ENCODE measurements around the gene MGP.

MGP gene

DNA sequence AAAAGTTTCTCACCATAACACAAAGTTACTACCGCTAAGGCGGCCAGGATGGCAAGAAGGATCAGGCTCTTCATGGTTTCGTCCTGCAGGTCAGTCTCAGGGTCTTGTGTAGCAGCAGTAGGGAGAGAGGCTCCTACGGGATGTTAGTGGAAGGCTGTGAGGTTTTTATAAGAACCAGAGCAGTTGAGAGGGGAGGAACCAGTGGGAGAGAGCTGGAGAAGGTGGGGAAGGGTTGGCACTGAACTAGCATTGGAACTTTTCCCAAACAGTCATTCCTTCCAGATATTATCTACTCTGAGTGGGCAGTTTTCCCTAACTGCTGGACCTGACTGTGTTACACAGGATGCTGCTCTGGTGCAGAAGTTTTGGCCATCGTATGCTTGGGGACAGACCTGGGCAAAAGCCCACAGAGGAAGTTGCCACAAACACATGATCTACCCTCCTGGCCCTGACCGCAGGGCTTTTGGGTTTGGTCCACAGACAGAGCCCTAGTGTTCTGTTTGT is at the start of gene MGP:
Gene MGP, minus strand, starts transcription at position 137 of the 504 bp plus-strand sequence. Its CDS starts 63 bp downstream, at position 74.
- no peak for DNase-seq

DNA sequence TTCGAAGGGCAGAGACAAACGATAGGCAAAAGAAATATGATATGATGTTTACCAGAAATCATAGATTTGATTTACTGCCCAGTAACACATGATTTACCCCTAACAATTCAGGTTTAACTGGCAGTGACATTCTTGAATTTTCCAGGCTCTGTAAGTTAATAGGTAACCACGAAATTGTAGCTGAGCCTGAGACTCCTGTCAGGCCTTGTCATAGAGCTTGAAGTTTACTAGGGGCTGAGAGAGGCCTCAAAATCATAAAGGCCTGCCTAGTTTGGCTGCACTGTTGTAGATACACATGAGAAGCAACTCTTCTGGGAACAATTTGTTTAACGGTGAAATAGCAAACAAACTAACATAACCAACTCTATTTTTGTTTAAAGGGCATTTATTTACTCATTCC is 49.4 kb upstream of the MGP start:
- no peak for DNase-seq

DNA sequence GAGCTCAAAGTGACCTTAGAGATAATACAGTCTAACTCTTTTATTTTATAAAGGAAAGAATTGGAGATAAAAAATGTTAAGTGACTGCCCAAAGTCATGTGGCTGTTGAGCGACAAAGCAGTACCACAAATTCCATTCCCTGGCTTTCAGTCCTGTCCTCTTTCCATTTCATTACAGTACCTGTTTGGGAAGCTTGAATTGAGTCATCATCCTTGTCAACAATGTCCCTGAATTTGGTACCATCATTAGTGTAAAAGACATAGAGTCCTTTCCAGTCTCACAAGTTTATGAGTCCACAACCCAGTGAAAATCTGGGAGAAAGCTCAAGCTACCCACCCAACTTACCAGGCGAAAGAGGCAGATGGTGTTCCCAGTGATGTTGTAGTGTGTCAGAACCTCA is 48.9 kb upstream of the MGP start:
- no peak for DNase-seq

DNA sequence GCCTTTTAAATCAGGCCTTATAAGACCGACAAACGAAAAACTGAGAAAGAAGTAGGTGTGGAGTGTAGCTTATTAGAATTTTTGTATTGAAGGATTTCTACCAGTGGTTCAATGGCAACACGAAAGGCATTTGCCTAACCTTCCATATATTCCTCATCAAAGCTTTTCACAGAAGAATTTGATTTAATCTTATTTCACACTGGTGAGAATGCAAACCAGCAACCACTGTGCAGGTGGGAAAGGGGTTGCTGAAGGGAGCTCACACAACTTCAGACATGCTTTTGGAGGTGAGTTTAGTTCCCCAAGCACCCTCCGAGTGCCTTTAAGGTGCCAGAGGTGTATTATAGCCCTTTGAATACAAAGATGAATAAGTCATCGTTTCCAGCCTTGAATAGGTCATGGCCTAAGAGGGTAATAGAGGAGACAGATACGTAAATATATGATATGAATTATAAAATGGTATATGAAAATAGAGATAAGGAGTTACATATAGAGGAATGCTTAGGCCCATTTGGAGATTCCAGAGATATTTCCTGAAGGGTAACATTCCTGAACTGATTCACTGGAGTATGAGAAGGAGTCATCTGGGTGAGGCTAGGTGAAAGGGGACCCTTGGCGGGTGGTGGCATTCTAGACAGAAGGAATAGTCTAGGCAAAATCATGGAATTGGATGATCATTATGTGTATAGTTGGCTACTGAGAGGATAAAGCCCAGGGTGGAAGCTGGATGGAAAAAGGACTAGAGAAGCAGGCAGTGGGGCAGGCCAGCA is 46.3 kb upstream of the MGP start:
- no peak for DNase-seq

DNA sequence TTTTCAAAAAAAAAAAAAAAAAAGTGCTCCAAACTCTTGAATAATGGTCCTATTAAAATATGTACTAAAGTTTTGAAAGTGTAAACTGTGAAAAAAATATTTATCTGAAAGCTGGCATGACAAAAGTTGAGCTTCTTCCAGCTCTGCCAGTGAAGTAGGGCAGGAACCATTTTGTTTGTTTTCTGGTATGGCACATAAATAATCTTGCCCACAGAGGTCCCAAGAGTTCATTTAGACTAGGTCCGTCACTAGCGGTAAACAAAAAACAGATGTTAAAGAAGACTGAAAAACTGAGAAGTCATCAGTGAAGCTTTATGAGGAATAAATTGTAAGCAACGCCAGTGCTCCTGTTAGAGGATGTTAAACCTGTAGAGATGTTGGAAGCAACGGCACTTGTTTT is 45.7 kb upstream of the MGP start:
- DNase-seq: no peak

DNA sequence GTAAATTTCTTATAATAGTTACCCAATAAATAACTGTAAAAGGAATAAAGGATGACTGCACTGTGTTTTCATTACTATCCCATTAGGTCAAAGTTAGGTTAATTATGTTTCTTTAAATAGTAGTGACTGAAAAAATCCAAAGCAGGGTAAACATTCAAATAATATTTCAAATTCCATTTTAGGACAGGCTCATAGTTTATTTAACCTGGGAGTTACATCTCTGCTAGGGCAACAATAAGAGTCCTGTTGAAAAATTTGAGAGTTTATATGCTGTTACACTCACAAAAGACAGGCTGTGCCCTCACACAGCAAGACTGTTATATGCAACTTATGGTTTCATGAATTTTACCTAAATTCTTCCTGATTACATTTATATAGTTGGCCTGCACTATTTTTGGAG is 44.6 kb upstream of the MGP start:
- no peak for DNase-seq

DNA sequence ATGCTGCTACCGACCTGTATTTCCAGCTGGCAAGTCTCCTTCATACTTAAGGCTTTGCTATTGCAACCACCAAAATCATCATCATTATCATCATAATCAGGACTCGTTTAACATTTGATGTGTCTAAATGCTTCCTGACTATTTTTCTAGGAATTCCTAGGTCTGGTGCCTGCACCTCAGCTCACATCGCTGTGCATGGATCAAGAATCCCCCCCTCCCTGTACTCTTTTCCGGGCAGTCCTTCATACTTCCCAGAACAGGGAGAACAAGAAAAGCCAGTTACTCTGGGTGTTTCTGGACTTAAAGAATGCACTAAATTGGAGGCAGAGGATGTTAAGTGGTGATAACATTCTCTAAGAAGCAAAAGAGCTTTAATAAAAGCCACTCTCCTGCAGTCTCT is 43.3 kb upstream of the MGP start:
- no peak for DNase-seq

DNA sequence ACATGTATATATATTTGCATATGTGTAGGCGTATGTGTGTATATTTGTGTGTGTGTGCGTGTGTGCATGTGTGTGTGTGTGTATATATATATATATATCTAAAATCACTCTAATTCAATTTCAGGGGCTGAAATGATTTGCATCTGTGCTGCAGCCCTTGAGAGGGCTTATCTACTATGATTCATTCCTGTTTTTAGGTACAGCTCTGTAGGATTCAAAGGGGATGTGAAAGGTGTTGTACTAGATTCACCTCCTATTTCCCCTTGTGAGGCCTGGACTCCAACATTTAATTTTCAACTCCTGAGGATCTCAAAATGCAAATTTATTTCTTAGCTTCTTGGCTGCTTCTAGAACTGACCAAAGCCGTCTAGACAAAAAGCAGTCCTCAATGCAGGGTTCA is 41.6 kb upstream of the MGP start:
- no peak for DNase-seq

DNA sequence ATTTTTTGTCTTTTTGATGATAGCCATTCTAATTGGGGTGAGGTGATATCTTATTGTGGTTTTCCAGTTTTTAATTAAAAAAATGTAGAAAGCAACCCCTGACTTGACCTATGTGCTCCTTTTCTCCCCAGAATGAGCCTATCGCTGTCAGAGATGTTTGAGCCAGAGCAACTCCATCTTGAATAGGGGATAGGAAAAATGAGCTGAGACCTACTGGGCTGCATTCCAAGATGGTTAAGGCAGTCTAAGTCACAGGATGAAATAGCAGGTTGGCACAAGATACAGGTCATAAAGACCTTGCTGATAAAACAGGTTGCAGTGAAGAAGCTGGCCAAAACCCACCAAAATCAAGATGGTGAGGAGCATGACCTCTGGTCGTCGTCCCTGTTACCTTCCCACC is 38.9 kb upstream of the MGP start:
- DNase-seq: no peak

DNA sequence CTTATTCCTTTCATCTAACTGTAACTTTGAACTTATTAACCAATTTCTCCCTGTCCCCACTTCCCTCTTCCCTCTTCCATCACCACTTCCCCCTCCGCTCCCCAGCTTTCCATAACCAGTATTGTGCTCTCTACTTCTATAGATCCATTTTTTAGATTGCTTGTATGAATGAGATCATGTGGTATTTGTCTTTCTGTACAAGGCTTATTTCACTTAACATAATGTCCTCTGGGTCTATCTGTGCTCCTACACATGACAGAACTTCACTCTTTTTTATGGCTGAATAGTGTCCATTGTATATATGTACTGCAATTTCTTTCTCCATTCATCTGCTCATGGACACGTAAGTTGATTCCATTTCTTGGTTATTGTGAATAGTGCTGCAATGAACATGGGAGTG is 38.3 kb upstream of the MGP start:
- DNase-seq: no peak

DNA sequence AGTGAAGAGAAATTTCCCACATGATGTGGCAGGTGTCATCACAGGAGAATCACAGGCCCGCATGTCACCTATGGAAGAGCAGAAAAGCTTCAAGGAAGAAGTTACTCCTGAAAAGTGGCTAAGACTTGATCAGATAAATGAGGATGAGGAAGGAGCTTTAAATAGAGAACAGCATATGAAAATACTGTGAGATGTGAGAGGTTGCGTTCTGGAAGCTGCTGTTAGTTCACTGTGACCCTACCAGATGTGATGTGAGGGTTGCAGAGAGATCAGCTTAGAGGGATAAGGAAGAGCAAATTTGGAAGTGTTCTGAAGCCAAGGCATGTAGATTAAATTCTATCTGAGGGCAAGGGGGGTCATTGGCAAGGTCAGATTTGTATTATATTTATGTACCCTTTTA is 35.6 kb upstream of the MGP start:
- no peak for DNase-seq

DNA sequence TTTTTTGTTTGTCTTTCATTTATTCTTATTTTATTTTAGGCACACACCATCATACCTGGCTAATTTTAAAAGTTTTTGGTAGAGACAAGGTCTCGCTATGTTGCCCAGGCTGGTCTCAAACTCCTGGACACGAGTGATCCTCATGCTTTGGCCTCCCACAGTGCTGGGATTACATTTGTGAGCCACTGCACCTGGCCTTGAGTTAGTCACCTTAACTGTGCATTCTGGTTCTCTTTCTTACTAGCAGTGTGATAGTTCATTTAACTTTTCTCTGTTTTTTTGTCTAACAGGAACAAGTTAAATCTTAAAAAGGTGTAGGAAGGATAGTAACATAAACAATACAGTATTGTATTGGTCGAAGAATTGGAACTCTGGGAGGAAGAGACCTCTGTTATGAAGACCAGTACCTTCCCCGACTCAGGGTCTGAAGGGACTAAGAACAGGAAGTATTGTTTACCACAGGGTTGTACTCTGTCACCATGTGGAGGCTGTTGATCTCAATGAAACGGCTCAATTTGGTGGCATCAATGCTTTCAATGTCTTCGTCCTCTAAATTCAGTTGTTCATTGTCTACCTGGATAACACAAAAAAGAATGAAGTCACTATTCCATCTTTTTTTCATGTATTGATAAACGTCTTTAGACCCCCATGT is 34.9 kb upstream of the MGP start:
- no peak for DNase-seq

DNA sequence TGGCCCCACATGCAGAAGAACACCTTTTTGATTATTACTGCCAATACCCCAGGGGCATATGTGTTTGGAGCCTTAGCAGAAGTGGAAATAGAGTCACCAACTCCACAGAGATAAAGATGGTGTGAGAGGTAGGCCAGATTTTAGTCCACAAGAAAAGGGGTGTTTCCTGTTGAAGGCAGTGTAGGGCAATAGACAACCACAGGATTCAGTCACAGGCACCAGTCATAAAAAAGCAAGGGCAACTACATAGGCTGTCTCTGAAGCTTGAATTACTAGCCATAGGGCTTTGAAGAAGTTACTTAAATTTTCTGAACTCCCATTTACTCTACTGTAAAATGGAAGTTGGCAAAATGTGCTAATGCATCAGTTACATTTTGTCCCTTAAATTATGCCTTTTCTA is 33.8 kb upstream of the MGP start:
- DNase-seq: no peak

DNA sequence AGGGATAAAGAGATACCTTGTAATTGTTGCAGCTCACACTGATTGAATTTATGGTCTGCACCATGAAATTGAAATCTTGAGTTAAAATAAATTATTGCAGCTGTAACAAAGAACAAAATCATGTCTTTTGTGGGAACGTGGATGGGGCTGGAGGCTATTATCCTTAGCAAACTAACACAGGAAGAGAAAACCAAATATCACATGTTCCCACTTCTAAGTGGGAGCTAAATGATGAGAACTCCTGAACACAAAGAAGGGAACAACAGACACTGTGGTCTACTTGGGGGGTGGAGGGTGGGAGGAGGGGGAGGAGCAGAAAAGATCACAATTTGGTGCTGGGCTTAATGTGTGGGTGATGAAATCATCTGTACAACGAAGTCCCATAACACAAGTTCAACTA is 30.1 kb upstream of the MGP start:
- DNase-seq: no peak

DNA sequence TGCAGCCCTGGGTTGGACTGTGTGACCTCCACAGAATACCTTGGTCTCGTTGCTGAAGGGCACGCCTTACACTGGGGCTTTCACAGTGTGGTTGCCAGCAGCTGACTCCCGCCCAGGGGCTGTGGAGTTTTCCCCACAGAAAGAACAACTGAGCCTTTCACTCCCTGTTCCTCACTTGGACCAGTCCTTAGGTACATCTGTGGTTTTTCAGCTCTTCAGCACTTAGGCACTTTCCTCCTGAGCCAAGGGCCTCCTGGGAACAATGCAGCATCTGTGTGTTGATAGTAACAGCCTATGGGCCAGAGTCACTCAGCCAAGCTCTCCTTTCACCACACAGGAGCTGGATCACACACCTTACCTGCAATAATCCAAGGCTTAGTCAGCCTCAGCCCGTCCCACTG is 27.7 kb upstream of the MGP start:
- no peak for DNase-seq

DNA sequence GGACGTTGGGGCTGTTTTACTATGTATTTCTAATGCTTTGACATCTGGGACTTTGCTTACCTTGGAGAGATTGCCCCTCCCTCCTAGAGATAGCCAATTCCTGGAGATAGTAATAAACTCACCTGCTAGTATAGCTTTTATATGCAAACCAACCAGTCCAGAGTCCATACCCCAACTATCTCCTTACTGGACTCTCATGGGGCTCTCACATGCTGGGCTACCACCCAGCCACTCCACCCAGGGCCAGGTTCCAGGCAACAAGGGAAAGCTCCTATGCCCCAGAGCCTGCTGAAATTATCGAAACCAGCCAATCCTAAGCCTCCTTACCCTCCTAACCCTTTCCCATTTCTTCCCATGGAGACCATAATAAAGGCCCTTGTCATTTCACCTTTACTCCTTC is 25.5 kb upstream of the MGP start:
- no peak for DNase-seq

DNA sequence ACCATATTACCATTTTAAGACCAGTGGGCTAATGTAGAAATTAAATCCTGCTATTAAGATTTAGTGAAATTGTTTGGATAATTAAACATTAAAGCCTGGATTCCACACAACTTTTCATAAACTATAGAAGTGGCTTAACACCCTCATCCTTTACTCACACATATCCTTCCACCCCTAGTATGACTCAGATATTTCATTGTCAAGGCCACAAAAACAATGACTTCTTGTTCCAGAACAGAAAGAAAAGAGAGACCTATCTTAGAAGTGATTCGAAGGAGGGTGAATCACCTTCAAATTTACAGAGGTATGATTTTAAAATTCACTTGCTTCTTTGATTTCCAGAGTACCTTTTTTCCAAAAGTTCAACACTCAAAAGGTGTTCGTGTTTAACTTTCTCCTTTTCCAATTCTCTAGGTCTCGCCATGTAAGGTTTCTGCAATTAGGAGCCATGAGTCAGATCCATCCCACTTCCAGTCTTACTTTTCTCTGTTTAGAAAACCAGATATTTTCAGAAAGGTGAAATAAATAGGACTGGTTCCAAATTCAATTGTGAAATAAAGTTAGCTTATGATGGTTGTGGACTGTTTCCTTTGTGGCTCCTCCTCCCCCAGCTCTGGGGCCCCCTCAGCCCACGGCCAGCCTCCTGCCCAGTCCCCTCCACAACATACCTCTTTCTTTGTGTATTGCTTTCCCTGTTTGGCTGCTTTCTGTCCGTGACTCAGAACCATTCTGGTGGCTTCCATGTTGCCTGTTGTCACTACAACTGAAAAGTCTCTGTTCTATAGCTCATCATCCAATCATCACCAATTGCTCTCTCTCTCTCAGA is 24.6 kb upstream of the MGP start:
- DNase-seq: peak; percentile 51

DNA sequence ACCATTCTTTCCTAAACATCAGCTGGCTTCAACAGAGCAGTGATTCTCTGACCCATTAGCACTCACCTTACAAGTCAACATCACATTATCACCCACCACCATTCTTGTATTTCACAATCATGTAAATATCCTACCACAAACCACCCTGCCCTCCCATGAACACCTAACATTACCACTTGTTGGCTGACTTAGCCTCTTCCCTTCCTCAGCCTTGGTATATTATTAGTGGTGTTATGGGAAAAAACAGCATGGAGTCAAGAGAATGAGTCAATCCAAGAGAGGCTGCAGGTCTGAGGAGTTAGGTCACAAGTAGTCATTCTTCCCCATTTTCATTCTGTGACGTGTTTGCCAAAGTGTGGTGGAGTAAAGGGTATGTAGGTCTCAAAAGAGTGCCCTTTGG is 22.3 kb upstream of the MGP start:
- no peak for DNase-seq

DNA sequence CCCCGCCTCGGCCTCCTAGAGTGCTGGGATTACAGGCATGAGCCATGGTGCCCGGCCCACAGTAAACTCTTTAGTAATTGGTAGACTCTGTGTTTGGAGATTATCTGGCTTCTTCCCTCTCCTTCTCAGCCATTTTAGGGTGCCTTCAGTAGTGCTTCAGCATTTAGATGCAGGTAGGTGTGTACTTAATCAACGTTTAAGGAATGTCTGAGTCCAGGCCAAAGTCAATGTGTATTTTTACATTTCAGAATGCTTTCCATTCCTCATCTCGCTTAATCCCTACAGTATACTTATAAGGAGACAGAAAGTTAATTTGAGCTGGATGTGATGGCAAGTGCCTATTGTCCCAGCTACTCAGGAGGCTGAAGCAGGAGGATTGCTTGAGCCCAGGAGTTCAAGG is 20.5 kb upstream of the MGP start:
- DNase-seq: no peak

DNA sequence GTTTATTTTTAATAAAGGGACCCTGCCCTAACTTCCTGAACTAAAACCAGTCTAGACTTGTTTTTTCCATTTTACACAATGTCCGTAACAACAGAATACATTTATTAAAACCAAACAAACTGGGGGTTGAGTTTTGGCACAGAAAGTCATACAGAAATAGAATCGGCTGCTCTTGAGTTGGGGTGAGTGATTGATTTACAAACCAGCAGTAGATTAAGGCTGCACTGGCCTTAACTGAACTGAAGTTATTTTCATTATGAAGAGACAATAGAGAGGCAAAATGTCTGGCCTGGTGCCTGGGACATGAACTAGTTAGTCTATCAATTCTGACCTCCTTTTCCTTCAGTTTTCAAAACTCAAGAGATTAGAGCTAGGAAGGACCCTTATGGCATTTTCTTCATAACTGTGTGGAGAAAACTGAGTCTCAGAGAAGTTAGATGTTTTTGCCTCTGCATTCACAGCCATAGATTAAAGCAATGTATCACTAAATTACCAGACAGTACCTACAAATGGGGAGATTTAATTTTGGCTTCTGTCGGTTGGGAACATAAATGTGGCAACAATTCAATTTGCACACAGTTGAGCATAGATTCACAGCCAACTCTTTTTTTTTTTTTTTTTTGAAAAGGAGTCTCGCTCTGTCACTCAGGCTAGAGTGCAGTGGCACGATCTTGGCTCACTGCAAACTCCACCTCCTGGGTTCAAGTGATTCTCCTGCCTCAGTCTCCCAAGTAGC is 19.8 kb upstream of the MGP start:
- DNase-seq: no peak

DNA sequence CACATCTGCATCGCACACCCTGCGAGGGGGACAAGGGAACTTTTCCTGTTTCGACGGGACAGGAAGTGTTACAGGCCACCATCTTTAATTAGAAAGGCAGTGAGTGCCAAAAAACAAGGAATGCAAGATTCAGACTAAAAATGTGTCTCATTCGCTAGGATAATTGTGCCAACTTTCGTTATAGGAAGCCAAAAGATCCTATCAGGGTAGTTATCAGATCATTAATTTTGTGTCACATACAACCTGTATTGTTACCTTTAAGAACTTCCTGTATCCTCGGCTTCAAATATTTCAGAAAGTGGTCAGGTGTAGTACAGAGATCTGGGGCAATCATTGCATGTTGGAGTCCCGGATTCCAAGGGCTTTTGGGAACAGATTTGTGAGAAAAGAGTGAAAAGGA is 19.2 kb upstream of the MGP start:
- no peak for DNase-seq

DNA sequence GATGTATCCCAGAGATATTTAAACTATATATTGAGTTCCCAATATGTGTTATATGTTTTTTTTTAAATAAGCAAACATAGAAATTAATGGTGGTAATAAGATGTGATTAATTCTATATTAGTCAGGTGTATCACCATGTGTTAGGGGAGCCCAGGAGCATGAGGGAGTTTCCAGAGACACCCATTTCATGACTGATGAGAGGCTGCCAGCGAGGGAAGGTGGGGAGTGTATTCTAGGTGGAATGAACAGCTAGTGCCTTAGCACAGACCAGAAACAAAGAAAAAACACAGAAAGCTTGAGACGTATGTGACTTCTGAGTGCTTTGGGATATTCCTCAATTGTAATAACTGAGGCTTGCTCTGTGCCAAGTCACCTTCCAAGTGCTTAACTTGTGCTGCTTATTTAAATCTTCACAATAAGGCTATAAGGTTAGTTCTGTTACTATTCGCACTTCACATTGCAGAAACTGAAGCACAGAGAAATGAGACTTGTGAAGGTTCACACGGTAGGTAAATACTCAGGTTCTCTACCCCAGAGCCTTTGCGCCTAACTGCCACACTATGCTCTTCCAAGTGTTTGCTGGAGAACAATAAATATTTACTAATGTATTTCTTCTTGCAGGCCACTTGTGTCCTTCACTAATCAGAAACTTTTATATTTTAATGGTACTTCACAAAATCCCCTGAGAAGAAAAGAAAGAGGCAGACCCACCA is 17.9 kb upstream of the MGP start:
- DNase-seq: no peak

Measured in activated naive CD4-positive, alpha-beta T cell treated with anti-CD3 and anti-CD28 coated beads, Interleukin-2, amount 50 U/mL, for 16 hours (primary cell).